Inflammatory macrophage treated with lipopolysaccharide for 4 hours (primary cell): ENCODE data around the gene SOCS1.

ENCODE experiments used
- DNase-seq: peaks from one replicate; pipeline ENCODE4 v3.0.0-alpha.2; 2020

Gene SOCS1

GRCh38 chr16:11283820-11284248 lies 27.8 kb upstream of the SOCS1 start:
- peak; percentile 54 for DNase-seq

- no peak for DNase-seq
Observed at GRCh38 chr16:11280616-11281522, 24.9 kb upstream of the SOCS1 start, which contains the start of gene PRM1. Gene PRM1 (minus strand): TSS chr16:11281330. CDS start chr16:11281238, 92 bp downstream.

DNA sequence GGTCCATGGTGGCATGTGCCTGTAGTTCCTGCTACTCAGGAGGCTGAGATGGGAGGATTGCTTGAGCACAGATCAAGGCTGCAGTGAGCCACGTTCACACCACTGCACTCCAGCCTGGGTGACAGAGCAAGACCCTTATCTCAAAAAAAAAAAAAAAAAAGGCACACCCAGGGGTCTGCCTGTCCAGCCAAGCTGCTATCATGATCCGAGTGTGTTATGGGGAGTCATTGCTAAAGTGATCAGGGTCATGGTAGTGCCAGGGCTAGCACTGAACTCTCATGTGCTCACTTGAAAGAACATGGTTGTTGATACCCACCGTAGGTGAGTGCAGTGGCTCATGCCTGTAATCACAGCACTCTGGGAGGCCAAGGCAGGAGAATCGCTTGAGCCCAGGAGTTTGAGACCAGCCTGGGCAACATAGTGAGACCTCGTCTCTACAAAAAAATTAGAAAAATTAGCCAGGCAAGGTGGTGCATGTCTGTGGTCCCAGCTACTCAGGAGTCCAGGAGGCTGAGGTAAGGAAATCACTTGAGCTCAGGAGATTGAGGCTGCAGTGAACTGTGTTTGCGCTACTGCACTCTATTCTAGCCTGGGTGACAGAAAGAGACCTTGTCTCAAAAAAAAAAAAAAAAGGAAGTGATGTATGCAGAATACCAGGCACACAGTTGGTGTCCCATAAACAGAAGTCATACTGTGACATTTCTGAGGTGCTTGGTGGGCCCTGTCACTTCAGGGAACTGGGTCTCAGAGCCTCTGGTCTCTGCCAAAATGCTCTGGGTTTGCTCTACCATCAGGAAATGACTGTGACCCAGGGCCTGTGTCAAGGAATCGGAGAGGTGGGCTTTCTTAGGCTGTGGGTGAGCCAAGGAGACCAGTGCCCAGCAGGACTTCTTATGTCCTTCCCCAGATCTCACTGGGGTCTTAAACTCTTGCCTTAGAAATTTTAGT lies 23.0 kb upstream of the SOCS1 start:
- DNase-seq, result peak; percentile 39

DNA sequence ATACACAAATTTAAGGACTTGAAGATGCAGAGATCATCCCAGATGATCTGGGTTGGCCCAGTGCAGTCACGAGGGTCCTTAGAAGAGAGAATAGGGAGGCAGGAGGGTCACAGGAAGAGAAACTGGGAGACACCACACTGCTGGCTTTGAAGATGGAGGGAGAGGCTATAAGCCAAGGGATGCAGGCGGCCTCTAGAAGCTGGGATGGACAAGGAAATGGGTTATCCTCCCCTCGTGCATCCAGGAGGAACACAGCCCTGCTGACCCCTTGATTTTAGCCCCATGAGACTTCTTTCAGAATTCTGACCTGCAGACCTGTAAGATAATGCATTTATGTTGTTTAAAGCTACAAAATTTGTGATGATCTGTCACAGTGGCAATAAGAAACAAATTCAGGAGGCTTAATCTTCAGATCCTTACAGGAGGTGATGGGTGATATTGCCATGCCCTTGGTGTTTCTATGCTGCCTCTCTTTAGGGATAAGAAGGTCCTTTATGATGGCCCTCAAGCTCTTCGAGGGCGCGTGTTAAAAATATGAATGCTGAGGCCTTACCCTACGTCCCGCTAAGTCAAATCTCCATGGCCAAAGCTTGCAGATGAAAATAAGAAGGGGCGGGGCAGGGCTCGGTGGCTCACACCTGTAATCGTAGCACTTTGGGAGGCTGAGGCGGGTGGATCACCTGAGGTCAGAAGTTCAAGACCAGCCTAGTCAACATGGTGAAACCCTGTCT lies 21.8 kb upstream of the SOCS1 start:
- DNase-seq, result no peak

DNA sequence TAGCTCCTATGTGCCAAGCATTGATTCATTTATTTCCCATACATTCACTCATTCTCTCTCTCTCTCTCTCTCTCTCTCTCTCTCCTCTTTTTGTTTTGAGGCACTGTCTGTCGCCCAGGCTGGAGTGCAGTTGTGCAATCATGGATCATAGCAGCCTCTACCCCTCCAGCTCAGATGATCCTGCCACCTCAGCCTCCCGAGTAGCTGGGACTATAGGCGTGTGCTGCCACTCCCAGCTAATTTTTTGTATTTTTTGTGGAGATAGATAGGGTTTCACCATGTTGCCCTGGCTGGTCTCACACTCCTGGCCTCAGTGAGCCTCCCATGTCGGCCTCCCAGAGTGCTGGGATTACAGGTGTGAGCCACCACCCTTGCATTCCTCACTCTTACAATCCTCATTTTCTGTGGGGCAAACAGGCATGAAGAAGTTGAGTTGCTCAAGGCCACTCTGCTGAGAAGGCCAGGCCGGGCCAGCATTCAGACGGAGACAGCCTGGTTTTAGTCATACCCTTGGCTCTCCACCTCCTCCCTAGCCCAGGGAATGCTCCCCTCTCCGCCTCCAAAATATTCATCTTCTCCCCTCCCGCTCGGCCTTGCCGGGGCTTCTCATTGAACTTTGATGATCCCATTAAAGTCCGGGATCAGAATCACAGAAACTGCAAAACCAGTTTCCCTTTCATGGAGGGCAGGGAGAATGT lies 21.0 kb upstream of the SOCS1 start:
- DNase-seq, result no peak

- no peak for DNase-seq
Observed at GRCh38 chr16:11276143-11276895, 20.3 kb upstream of the SOCS1 start, which contains the start of gene PRM2. Gene PRM2 (minus strand): TSS chr16:11276480. CDS start chr16:11276370, 110 bp downstream.

GRCh38 chr16:11274964-11275363 lies 19.0 kb upstream of the SOCS1 start:
- DNase-seq, result no peak

DNA sequence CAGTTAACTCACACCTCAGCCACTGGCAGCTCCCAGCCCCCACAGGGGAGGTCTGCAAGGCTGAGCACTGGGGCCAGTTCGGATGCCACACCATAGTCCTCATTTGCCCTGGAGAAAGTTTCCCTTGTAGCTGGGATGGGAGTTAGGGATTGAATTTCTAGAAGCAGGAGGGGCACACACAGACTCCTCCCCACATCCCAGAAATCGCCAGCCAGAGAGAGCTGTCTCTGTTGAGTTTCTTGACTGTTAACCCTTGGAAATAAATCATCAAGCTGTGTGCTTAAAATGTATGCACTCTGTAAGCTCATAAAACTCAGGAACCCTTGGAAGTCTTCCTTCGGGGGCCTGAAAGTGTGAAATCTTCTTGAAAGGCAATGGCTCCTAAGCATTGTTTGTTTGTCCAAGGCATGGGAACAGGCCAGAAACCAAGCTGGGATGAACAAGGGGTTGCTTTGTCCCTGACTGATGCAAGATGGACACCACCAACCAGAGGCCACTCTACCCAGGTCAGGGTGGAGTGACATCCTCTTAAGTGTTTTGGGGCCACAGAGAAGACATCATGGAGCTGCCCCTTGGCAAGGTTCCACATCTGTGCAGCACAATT lies 17.8 kb upstream of the SOCS1 start:
- DNase-seq, result no peak

DNA sequence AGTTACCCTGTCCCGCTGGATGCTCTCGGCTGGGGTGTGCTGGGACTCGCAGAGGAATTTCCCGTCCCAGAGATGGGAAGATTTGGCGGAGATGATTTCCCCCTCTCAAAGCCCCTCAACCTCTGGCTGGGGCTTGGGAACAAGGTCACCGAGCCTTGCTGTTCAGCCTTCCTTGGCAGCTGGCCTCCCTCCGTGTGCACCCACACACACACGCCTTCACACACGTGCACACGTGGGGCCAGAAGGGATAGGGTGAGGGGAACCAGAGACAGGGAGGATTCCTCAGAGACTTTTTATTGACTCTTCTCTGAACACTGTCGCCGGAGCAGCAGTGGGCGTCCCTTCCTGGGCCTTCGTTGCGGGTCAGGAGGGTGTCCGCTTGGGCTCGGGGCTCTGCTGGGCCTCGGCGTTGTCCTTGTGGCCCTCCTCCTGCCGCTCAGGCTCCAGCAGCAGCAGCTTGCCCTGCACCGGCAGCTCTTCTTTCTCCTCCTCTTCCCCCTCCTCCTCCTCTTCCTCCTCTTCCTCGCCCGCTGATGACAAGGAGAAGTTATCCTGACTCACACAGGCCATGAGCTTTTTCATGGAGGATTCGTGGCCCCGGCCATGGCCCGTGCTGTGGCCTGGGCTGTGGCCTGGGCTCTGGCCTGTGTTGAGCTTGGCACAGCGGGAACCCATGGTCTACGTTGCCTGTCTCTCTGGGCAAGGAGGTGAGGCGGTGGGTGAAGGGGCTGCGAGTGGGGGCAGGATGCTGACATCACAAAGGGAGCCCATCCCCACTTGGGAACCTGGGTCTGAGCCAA lies 17.1 kb upstream of the SOCS1 start, which contains the start of gene PRM3:
Gene PRM3, minus strand, starts transcription at position 709 of the 800 bp plus-strand sequence. Its CDS starts 34 bp downstream, at position 675.
- DNase-seq, result no peak

DNA sequence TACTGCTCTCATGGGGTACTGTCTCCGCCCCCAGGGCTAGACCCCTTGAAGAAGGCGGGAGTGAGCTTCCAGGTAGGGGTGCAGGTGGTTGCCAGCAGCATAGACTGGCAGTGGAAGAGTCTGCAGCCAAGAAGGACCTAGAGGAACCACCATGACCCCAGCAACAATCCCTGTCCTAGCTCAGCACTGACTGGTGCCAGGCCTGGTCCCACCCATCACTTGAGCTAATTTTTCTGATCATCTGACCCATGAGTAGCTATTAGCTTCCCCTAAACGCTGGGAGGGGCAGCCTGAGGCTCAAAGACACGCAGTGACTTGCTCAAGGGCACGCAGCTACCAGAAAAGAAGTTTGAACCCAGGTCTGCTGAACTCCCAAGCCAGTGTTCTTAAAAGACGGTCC lies 16.5 kb upstream of the SOCS1 start:
- DNase-seq, result no peak

- DNase-seq, result no peak
Observed at GRCh38 chr16:11271610-11272009, 15.6 kb upstream of the SOCS1 start.

GRCh38 chr16:11270602-11271162 lies 14.7 kb upstream of the SOCS1 start:
- no peak for DNase-seq

- DNase-seq, result no peak
Observed at GRCh38 chr16:11268921-11269375, 12.9 kb upstream of the SOCS1 start, which contains the start of gene TNP2. Gene TNP2 (minus strand): TSS chr16:11269325. CDS start chr16:11269262, 63 bp downstream.

- DNase-seq, result no peak
Observed at GRCh38 chr16:11265124-11265523, 9.1 kb upstream of the SOCS1 start.

DNA sequence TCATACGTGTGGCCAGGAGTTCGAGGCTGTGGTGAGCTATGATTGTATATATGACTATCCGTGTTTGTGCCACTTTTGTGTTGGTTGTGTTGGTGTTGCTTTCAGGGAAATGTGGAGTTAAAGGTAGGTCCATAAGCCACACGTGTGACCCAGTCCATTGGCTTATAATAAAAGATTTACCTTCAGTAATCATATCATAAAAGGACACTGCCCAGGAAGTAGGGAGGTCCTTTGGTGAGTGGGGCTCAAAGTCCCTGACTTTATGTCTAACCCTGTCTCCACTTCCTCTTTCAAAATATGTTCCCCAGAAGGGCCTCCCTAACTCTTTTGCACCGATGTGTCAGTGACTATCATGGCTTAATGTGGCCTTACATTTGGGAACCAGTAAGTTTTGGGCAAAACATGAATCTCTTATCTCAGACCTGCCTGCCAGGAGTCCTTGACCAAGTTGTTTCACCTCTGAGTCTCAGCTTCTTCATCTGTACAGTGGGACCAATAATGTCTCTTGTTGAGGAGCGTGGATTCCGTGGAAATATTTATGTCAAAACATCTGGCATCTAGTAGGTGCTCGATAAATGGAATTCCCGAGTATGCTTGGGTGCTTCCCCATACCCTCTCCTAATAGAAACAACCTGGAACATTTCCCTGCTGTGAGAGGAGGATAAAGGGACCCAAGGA lies 8.3 kb upstream of the SOCS1 start:
- DNase-seq, result peak; percentile 48

DNA sequence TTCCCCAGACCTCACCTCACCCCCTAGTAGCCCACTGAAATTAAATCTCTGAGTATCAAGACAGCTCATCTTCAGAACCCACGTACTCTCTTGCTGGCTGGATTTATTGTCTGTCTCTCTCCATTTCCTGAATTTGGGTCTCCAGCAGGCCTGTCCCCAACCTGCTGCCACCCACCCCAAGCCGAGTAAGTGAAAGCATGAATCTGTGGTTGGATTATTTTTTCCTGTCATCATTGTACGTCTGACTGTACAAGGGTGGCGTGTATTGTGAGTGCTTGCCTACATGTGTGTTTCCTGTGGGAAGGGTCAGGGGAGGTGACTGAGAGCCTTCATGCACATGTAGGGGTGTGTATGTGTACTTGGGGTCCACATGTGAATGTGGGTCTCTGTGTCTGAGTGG lies 7.7 kb upstream of the SOCS1 start:
- no peak for DNase-seq

DNA sequence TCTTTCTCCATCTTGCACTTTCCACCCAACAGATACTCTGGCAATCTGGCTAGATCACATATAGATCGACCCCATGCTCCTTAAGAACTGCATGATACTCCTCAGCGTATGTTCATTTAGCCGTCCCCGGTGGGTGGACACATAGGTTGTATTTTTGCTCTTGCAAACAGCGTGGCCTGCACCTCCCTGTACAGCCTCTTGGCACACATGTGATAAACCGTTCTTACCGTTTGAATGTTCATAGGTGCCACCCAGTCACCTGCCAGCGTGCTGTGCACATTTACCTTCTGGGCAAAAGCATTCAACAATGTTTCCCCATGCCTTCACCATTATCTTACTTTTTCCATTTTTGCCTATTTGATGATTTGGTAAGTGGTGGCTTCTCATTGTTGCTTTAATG lies 6.9 kb upstream of the SOCS1 start:
- no peak for DNase-seq

- DNase-seq, result no peak
Observed at GRCh38 chr16:11260596-11260966, 4.6 kb upstream of the SOCS1 start.
